AG04449 (cell line): ENCODE results near the gene ZNF219.

Experiments used
- CTCF ChIA-PET: fragments of 350-600 bp; formaldehyde crosslinking; extraction: SDS; loops from one replicate; lab custom pipeline; 2021; ENCODE audit warnings: antibody characterized with exemption; lab: Yijun Ruan, JAX
- POLR2A ChIA-PET: fragments of 400-600, 350-600 bp; formaldehyde crosslinking; extraction: SDS; loops from one replicate; lab custom pipeline; 2020; ENCODE audit warnings: antibody characterized with exemption, inconsistent platforms; lab: Yijun Ruan, JAX
- DNase-seq: peaks from one replicate; pipeline ENCODE4 v3.0.0-alpha.2; 2010; ENCODE audit warnings: low read depth, low spot score
- H3K4me3 ChIP-seq: 2 replicates; pipeline ENCODE4 v1.5.1; 2011; ENCODE audit warnings: low read depth, mild to moderate bottlenecking, control low read depth, low read length
- TF ChIP-seq, protein P1 (sequence below): IDR thresholded peaks from one replicate; pipeline ENCODE4 v1.5.1; 2011; ENCODE audit warnings: mild to moderate bottlenecking, moderate library complexity, low read length, control low read depth, inconsistent platforms; ENCODE audit not compliant: insufficient read depth; ENCODE audit errors: missing control alignments

Gene ZNF219

DNA sequence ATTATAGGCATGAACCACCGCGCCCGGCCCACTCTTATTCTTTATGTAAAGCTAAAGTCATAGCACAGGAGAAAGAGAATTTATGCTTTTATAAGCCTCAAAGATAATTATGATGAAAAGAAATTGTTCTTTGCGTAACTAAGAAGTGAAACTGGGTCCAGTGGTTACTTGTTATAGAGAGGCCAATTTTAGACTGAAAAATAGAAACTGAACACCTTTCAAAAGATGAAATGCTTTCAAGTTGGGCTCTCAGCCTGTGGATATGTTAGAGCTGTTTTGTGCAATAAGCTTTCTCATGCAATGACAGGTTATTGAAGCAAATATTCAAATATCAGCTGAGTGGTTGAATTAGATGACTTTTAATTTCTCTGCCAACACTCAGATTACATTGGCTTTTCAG is 10.3 kb upstream of the ZNF219 start:
- ChIA-PET CTCF (interaction anchor here (0.9 to 14.2 kb wide), 11 partner anchors 11 to 251 kb away, joined by 3 to 684 read pairs (median 7); partner anchors contain the start of genes ARHGEF40 and ZNF219), POLR2A (no interaction called here)
- no peak overlapping the region for H3K4me3 ChIP-seq
- DNase-seq, result no peak
- TF ChIP-seq, protein P1, sequence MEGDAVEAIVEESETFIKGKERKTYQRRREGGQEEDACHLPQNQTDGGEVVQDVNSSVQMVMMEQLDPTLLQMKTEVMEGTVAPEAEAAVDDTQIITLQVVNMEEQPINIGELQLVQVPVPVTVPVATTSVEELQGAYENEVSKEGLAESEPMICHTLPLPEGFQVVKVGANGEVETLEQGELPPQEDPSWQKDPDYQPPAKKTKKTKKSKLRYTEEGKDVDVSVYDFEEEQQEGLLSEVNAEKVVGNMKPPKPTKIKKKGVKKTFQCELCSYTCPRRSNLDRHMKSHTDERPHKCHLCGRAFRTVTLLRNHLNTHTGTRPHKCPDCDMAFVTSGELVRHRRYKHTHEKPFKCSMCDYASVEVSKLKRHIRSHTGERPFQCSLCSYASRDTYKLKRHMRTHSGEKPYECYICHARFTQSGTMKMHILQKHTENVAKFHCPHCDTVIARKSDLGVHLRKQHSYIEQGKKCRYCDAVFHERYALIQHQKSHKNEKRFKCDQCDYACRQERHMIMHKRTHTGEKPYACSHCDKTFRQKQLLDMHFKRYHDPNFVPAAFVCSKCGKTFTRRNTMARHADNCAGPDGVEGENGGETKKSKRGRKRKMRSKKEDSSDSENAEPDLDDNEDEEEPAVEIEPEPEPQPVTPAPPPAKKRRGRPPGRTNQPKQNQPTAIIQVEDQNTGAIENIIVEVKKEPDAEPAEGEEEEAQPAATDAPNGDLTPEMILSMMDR, result no peak

DNA sequence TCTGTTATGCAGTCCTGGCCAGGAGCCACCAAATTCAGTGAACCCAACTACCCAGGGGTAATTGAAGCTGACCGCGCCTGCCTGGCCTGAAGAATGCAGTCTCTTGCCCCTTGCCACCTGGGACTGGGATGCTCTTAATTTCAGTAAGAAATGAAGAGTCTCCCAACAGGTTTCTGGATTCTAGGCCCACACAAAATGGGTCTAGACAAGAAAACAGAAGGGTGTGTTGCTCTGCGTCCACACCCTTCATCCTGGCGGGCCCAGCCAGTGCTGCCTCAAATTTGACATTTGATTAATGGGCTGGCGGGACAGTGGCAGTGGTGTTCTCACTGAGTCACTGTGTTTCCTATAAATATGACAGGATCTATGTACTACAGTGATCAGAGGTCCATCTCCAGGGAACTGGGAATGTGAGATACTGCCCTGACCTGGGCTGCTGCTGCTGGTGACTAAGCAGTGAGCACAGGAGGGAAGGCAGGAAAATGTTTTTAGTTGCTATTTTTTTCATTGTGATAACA is 8.9 kb upstream of the ZNF219 start:
- H3K4me3 ChIP-seq, result no peak overlapping the region
- DNase-seq, result no peak
- POLR2A ChIA-PET, result no interaction called here
- CTCF ChIA-PET, result interaction anchor here (0.9 to 14.2 kb wide), 21 partner anchors 7 to 494 kb away, joined by 3 to 684 read pairs (median 11); partner anchors contain the start of genes ARHGEF40, RNASE7, SLC39A2 and ZNF219
- TF ChIP-seq, protein P1, result no peak

DNA sequence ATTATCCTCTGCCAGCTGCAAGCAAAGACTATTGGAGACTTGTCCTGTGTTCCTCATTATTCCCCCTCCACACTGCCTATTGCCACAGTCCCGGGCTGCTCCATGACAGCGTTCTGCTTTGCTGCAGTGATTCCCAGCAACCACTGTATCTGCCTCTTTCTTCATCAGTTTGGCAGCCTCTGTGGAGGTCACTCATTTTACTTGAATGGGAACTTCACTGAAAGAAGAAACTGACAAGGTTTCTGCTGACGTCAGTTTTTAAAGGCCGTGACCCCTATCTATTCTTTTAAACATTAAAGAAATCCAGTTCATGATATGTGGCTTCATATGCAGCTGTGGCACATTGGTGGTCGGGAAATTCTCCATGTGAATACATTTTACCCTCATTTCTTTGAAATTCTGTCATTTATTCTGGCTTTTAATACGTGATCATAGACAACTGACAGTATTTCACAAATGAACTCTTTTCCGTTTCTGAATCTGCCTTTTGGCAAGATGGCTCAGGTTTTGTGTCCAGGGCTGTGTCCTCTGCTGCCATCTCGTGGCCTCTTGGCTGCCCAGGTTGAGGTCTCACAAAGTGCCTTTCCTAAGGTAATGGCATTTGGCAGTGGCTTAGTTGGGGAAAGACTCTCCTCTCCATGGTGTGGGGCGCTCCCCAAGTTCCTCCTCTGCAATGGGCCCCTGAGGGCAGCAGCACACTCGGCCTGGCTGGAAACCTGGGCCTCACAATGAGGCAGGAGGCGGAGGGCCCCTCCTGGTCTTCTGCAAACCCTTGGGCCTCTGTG is 8.2 kb upstream of the ZNF219 start:
- TF ChIP-seq, protein P1, result peak; percentile 85
- no peak overlapping the region for H3K4me3 ChIP-seq
- ChIA-PET POLR2A (no interaction called here), CTCF (interaction anchor here (0.9 to 14.2 kb wide), 26 partner anchors 8 to 493 kb away, joined by 3 to 684 read pairs (median 14); partner anchors contain the start of genes ARHGEF40, METTL17, RNASE7 and SLC39A2)
- DNase-seq, result no peak

DNA sequence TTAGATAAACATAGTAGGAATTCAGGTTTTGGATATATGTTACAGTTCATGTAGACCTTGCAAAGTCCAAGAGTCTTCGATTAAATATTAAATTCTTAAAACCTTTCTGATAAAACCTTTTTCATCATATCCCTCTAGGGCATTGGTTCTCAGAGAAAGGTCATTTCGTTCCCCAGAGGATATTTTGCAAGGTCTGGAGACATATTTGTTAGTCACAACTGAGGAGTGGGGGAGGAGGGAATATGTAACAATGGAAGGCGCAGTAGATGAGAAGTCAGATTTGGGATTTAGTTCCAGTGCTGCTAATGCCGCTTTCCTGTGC is 7.7 kb upstream of the ZNF219 start:
- H3K4me3 ChIP-seq, result no peak overlapping the region
- DNase-seq, result no peak
- TF ChIP-seq, protein P1, result no peak
- CTCF ChIA-PET, result interaction anchor here (1.0 to 14.2 kb wide), 23 partner anchors 9 to 493 kb away, joined by 3 to 684 read pairs (median 35); partner anchors contain the start of genes ARHGEF40, METTL17, RNASE7 and SLC39A2
- POLR2A ChIA-PET, result no interaction called here

DNA sequence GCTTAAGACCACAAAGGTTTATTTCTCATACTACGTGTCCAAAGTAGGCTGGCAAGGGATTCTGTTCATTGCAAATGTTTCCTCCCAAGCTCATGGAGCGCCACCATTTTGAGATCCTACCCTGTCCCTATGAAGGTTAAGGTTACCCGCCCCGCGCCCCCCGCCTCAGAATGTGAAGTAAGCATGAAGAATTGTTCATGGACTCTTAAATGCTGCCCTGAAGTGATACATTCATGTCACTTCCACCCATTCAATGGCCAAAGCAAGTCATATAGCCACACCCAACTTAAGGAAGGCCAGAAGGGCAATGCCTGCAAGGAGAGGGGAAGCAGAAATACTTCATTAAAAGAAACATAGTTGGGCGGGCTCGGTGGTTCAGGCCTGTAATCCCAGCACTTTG is 6.6 kb upstream of the ZNF219 start:
- H3K4me3 ChIP-seq, result no peak overlapping the region
- TF ChIP-seq, protein P1, result no peak

DNA sequence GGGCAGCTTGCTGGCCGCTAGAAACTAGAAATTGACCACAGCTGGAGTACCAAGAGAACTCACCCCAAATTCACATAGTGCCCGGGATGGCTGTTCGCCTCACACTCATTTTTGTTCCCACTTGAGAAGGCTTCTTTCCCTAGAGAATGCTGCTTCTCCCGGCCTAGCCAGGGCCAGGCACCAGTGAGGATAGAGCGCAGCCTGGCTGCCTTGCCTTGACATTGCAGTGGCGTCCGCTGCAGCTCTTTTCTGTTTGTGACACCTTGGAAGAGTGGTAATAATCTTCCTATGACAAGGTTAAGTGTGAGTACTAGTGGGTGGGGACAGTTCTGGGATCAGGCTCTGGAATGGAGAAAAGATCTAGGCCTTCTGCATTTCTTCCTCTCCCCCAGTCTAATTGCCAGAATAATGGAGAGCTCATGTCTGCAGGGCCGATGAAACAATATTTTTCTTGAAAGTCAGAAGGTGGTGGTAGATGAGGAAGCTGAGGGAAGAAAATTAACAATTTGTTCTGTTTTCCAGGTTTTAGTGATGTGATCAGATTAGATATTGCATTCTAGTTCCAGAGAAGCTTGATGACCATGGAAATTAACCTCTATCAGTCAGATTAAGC is 6.1 kb upstream of the ZNF219 start:
- ChIA-PET CTCF (interaction anchor here (0.6 to 14.2 kb wide), 50 partner anchors 10 to 674 kb away, joined by 3 to 684 read pairs (median 5); partner anchors contain the start of genes ARHGEF40, METTL17, NDRG2 and RNASE7), POLR2A (interaction anchor here (0.9 to 2.5 kb wide), 6 partner anchors 12 to 134 kb away, joined by 3 to 16 read pairs (median 4); no protein-coding TSS in a partner anchor)
- H3K4me3 ChIP-seq, result peak overlapping the region; percentile 93
- TF ChIP-seq, protein P1, result peak; percentile 98
- no peak for DNase-seq

More for the DNA sequence above, 6.6 kb upstream of the ZNF219 start:
- POLR2A ChIA-PET, result interaction anchor here (1.0 to 2.5 kb wide), 5 partner anchors 13 to 134 kb away, joined by 3 to 16 read pairs (median 5); no protein-coding TSS in a partner anchor
- CTCF ChIA-PET, result interaction anchor here (0.6 to 14.2 kb wide), 43 partner anchors 10 to 424 kb away, joined by 3 to 684 read pairs (median 7); partner anchors contain the start of genes ARHGEF40, METTL17, NDRG2 and RNASE7
- no peak for DNase-seq
